Inferior parietal cortex (tissue), 1 donor: ENCODE measurements around the gene AK1.

ENCODE experiments used
- DNase-seq: peaks from one replicate; pipeline ENCODE4 v3.0.0-alpha.2; 2016; ENCODE audit errors: extremely low spot score

AK1 gene

GRCh38 chr9:127909839-127910273, 32.4 kb upstream of the AK1 start:
- no peak for DNase-seq

- no peak for DNase-seq
Measured at GRCh38 chr9:127908660-127908926, 31.1 kb upstream of the AK1 start.

GRCh38 chr9:127907867-127908659, 30.6 kb upstream of the AK1 start:
- DNase-seq: no peak

GRCh38 chr9:127905788-127906191, 28.3 kb upstream of the AK1 start:
- no peak for DNase-seq

- DNase-seq: no peak
Measured at GRCh38 chr9:127905004-127905728, 27.7 kb upstream of the AK1 start.

GRCh38 chr9:127904561-127905003, 27.1 kb upstream of the AK1 start:
- DNase-seq: no peak

- no peak for DNase-seq
Measured at GRCh38 chr9:127903557-127904475, 26.3 kb upstream of the AK1 start.

GRCh38 chr9:127899128-127899943, 21.9 kb upstream of the AK1 start, which contains the start of gene ST6GALNAC6:
ST6GALNAC6 (minus strand) TSS chr9:127899603; CDS start chr9:127897981, 1,622 bp downstream.
- peak; percentile 75 for DNase-seq

GRCh38 chr9:127898433-127899127, 21.1 kb upstream of the AK1 start:
- DNase-seq: no peak

GRCh38 chr9:127897193-127897692, 19.8 kb upstream of the AK1 start:
- DNase-seq: no peak

GRCh38 chr9:127896395-127897192, 19.1 kb upstream of the AK1 start:
- no peak for DNase-seq

GRCh38 chr9:127895811-127896210, 18.3 kb upstream of the AK1 start:
- no peak for DNase-seq

- no peak for DNase-seq
Measured at GRCh38 chr9:127893392-127893791, 15.9 kb upstream of the AK1 start.

GRCh38 chr9:127892831-127893230, 15.4 kb upstream of the AK1 start:
- no peak for DNase-seq

GRCh38 chr9:127890053-127890452, 12.6 kb upstream of the AK1 start:
- DNase-seq: no peak

- no peak for DNase-seq
Measured at GRCh38 chr9:127887792-127888191, 10.3 kb upstream of the AK1 start.

- no peak for DNase-seq
Measured at GRCh38 chr9:127886401-127886972, 9.0 kb upstream of the AK1 start.

GRCh38 chr9:127885508-127886281, 8.2 kb upstream of the AK1 start:
- DNase-seq: no peak
